Mesothelial cell of epicardium (in vitro differentiated cells): ENCODE measurements around the gene PAM16. TPM values are rescaled to one million over a fixed set of nuclear protein-coding genes. Genes with fewer than 3 reads are reported as not detected.

Experiments
- DNase-seq, 2 experiments: peaks; one replicate each; pipeline ENCODE4 v3.0.0; 2021; ENCODE audit warnings: low spot score in 2 of 2; ENCODE audit not compliant: unreplicated experiment in 2 of 2
- H3K27ac Mint-ChIP-seq: 2 replicates; pipeline ENCODE4 v1.8.0; 2021; ENCODE audit warnings: mixed read lengths
- H3K27me3 Mint-ChIP-seq: 2 replicates; pipeline ENCODE4 v1.8.0; 2021; ENCODE audit warnings: low read depth, mixed read lengths
- H3K36me3 Mint-ChIP-seq: 2 replicates; pipeline ENCODE4 v1.8.0; 2021; ENCODE audit warnings: mixed read lengths
- H3K4me1 Mint-ChIP-seq: 2 replicates; pipeline ENCODE4 v1.8.0; 2021; ENCODE audit warnings: mixed read lengths
- H3K4me3 Mint-ChIP-seq: 2 replicates; pipeline ENCODE4 v1.8.0; 2021; ENCODE audit warnings: mild to moderate bottlenecking, moderate library complexity, mixed read lengths
- H3K9me3 Mint-ChIP-seq: 2 replicates; pipeline ENCODE4 v1.8.0; 2021; ENCODE audit warnings: mixed read lengths
- total RNA-seq: library from RNA; stranded (reverse); gene quantifications from 3 replicates; pipeline ENCODE4 v1.2.1, GENCODE V29; 2021
- TF ChIP-seq, protein P1 (sequence below): fragments of 200-600 bp; sonication (generic); IDR thresholded peaks from one replicate; pipeline ENCODE4 v1.5.0; 2021; ENCODE audit warnings: antibody characterized with exemption; ENCODE audit not compliant: unreplicated experiment

Gene PAM16
- total RNA-seq, 1 donor from 2014 or later, result 35.6 TPM

DNA sequence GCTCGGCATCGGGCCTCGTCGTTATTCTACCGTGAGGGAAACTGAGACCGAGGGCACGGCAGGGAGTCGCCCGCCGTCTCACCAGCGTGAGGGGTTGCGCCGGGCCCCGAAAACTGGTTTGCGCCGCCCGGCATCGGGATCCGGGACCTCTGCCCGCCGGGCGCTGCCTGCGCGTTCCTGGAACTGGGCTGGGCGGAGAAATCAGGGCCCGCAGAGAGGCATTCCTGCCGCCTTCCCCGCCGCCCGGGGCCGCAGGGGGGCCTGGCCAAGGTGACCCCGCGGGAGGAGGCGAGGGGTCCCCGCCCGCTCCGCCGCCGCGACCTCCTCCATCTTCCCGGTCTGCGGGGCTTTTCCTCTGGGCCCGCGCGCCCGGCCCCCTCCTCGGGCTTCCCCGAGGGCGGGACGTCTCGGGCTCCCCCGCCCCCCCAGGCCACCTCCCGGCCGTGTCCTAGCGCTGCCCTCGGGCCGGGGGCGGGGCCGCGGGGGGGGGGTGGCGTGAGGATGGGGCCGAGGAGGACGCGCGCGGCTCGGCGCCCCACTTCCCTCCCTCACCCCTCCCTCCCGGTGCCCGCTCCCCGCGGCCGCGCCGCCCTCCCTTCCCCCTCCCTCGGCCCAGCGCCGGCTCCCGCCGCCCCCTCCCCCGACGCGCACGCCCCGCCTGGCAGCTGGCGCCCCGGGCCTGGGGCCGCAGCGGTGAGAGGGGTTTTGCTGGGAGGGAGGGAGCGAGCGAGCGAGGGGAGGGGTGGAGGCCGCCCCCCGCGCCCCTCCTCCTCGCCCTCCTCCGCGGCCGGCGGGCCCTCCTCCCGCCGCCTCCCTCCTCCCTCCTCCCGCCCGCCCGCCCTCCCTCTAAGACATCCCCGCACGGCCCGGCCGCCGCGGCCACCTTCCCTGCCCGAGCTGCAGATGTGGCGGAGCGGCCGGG is 35.7 kb downstream of the PAM16 start, which contains the start of gene GLIS2:
Gene GLIS2, plus strand, starts transcription at position 882 of the 922 bp plus-strand sequence. CDS start 16,214 bp downstream, outside the sequence.
- Mint-ChIP-seq H3K4me1 (peaks cover 35% of the 10 kb centered on the region), H3K36me3 (no peaks in the 10 kb centered on the region), H3K4me3 (peak within 1 kb of the TSS; percentile 83), H3K9me3 (no peaks in the 10 kb centered on the region), H3K27me3 (no peaks in the 10 kb centered on the region), H3K27ac (peak within 1 kb of the TSS; percentile 98)
- TF ChIP-seq, protein P1, sequence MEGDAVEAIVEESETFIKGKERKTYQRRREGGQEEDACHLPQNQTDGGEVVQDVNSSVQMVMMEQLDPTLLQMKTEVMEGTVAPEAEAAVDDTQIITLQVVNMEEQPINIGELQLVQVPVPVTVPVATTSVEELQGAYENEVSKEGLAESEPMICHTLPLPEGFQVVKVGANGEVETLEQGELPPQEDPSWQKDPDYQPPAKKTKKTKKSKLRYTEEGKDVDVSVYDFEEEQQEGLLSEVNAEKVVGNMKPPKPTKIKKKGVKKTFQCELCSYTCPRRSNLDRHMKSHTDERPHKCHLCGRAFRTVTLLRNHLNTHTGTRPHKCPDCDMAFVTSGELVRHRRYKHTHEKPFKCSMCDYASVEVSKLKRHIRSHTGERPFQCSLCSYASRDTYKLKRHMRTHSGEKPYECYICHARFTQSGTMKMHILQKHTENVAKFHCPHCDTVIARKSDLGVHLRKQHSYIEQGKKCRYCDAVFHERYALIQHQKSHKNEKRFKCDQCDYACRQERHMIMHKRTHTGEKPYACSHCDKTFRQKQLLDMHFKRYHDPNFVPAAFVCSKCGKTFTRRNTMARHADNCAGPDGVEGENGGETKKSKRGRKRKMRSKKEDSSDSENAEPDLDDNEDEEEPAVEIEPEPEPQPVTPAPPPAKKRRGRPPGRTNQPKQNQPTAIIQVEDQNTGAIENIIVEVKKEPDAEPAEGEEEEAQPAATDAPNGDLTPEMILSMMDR, result no peak
- DNase-seq, result peak; percentile 81 to 83

- peaks cover 35% of the 10 kb centered on the region for H3K4me1 Mint-ChIP-seq
- H3K9me3 Mint-ChIP-seq, result no peaks in the 10 kb centered on the region
- no peaks in the 10 kb centered on the region for H3K27me3 Mint-ChIP-seq
- peak overlapping the region; percentile 77 for H3K4me3 Mint-ChIP-seq
- H3K36me3 Mint-ChIP-seq, result no peaks in the 10 kb centered on the region
- DNase-seq, result no peak
- TF ChIP-seq, protein P1, result no peak
- peak overlapping the region; percentile 98 for H3K27ac Mint-ChIP-seq
These were observed 36.5 kb downstream of the PAM16 start for GRCh38 chr16:4314532-4315185.

DNA sequence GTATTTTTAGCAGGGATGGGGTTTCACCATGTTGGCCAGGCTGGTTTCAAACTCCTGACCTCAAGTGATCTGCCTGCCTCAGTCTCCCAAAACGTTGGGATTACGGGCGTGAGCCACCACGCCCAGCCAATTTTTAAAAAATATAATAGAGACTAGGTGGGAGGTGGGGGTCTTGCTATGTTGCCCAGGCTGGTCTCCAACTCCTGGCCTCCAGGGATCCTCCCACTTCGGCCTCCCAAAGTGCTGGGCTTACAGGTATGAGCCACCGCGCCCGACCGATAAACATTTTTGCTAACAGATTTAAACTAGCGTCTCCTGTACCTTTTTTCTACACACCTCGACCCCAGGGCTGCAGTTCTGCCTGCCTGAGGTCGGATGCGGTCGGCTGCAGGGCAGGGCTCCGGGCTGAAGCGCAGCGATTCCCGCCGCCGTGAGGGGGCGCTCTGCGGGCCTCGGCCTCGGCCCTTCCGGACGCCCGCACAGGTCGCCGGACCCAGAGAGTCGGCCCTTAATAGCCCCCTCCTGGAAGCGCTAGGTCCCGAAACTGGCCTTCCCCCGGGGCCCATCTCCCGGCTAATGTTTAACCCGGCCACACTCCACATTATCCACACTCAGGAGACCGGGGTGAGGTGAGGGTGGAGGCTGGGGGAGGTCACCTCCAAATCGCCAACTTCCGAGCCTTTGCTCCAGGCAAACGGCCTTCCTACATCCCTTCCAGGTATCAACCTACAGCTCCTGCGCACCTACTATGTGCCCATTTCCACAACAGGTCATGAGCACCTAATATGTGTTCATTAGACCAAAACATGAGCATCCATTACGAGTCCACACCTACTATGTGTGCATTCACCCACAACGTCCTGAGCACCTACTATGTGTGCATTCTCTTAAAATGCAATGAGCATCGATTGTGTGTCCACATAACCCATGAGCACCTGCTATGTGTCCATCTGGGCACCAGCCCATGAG is 37.3 kb downstream of the PAM16 start:
- TF ChIP-seq, protein P1, result peak; percentile 47
- no peaks in the 10 kb centered on the region for H3K9me3 Mint-ChIP-seq

DNA sequence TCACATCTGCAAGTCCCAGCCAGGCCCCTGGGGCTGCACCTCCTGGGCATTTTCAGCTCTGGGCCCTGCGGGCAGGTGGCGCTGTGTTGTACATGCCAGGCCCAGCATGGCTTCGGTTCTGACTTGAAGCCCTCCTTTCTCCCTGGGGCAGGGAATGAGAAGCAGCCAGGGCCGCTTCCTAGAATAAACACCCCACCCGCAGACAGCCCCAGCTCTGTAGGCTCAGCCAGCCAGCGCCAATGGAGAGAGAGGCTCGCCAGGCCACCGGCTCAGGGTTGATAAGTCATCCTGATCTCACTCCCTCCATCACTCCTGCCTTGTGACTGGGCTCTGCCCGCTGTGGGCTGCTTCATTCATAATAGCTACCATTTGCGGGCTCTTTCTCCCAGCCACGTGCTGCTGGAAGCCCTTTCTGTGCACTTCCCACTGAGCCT is 41.3 kb downstream of the PAM16 start:
- Mint-ChIP-seq H3K27me3 (no peaks in the 10 kb centered on the region), H3K36me3 (no peaks in the 10 kb centered on the region), H3K27ac (peak overlapping the region; percentile 81), H3K4me3 (no peak overlapping the region), H3K4me1 (peaks cover 30% of the 10 kb centered on the region), H3K9me3 (no peaks in the 10 kb centered on the region)
- no peak for DNase-seq
- TF ChIP-seq, protein P1, result no peak

More for the DNA sequence above, 37.3 kb downstream of the PAM16 start:
- Mint-ChIP-seq H3K27ac (peak overlapping the region; percentile 98), H3K4me1 (peaks cover 32% of the 10 kb centered on the region), H3K27me3 (no peaks in the 10 kb centered on the region), H3K4me3 (peak overlapping the region; percentile 77), H3K36me3 (no peaks in the 10 kb centered on the region)
- no peak for DNase-seq
